GM23338 (cell line): Measurements from ENCODE around the gene DOCK4.

Source experiments
- CREB1 ChIP-seq: fragments of 250-450 bp; sonication (Bioruptor Pico); IDR thresholded peaks from 2 replicates; pipeline ENCODE4 v1.5.0; 2020; ENCODE audit warnings: low read depth, mild to moderate bottlenecking, moderate library complexity
- EZH2 ChIP-seq: fragments of 200-600 bp; sonication (generic); IDR thresholded peaks from one replicate; pipeline ENCODE4 v1.8.0; 2017; ENCODE audit warnings: antibody characterized with exemption, mild to moderate bottlenecking, low read depth; ENCODE audit not compliant: unreplicated experiment
- EZH2phosphoT487 ChIP-seq: fragments of 200-600 bp; sonication (generic); IDR thresholded peaks from one replicate; pipeline ENCODE4 v1.8.1; 2018; ENCODE audit warnings: antibody characterized with exemption; ENCODE audit not compliant: unreplicated experiment
- JUNB ChIP-seq: IDR thresholded peaks from one replicate; pipeline ENCODE4 v1.6.1; 2016; ENCODE audit warnings: antibody characterized with exemption; ENCODE audit not compliant: unreplicated experiment
- POLR2AphosphoS5 ChIP-seq: IDR thresholded peaks from 2 replicates; pipeline ENCODE4 v1.6.1; 2016; ENCODE audit warnings: antibody characterized with exemption, low read depth
- REST ChIP-seq: IDR thresholded peaks from one replicate; pipeline ENCODE4 v1.6.1; 2018; ENCODE audit warnings: antibody characterized with exemption; ENCODE audit not compliant: unreplicated experiment
- STAT1 ChIP-seq: IDR thresholded peaks from one replicate; pipeline ENCODE4 v1.6.1; 2016; ENCODE audit warnings: antibody characterized with exemption; ENCODE audit not compliant: unreplicated experiment
- ZNF462 ChIP-seq: fragments of 250-450 bp; sonication (Bioruptor Pico); IDR thresholded peaks from 2 replicates; pipeline ENCODE4 v1.5.0; 2020; ENCODE audit warnings: mild to moderate bottlenecking, moderate library complexity
- TF ChIP-seq, protein P1 (sequence below), 2 experiments: fragments of 200-600 bp in 1 of 2; sonication (generic) in 1 of 2; conservative IDR thresholded peaks; 2 replicates each; pipeline versions ENCODE4 v1.5.1 to v1.6.1; 2016 to 2017; ENCODE audit warnings: antibody characterized with exemption in 2 of 2, low read depth in 2 of 2, mild to moderate bottlenecking in 2 of 2, moderate library complexity in 1 of 2
- TF ChIP-seq, protein P2 (sequence below): IDR thresholded peaks from 2 replicates; pipeline ENCODE4 v1.6.1; 2016; ENCODE audit warnings: antibody characterized with exemption

DNA sequence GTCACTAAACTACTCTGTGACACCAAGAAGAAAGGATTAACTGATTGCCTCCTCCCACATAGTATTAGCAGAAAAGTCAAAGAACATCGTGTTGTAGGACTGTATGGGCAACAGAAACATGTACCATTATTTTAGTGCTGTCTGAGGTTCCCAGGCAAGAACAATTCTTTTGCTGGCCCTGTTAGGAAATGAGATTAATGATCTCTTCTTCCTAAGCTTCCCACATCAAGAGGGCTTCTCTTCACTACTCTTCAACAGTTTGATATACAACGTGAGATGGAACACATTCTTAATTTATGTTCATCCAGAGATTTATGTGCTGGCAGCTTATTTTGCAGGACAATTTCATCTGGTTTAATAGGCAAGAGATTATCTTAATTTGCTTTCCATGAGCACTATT lies 219.6 kb downstream of the DOCK4 start:
- TF ChIP-seq, protein P1, sequence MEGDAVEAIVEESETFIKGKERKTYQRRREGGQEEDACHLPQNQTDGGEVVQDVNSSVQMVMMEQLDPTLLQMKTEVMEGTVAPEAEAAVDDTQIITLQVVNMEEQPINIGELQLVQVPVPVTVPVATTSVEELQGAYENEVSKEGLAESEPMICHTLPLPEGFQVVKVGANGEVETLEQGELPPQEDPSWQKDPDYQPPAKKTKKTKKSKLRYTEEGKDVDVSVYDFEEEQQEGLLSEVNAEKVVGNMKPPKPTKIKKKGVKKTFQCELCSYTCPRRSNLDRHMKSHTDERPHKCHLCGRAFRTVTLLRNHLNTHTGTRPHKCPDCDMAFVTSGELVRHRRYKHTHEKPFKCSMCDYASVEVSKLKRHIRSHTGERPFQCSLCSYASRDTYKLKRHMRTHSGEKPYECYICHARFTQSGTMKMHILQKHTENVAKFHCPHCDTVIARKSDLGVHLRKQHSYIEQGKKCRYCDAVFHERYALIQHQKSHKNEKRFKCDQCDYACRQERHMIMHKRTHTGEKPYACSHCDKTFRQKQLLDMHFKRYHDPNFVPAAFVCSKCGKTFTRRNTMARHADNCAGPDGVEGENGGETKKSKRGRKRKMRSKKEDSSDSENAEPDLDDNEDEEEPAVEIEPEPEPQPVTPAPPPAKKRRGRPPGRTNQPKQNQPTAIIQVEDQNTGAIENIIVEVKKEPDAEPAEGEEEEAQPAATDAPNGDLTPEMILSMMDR (conservative IDR thresholded peaks at IDR 0.05; ENCODE audit: low read depth in 2 of 2), result no peak
- TF ChIP-seq POLR2AphosphoS5 (no peak), EZH2phosphoT487 (no peak), EZH2 (no peak), JUNB (no peak), CREB1 (CRISPR knock-in tag) (no peak), ZNF462 (CRISPR knock-in tag) (no peak), REST (no peak), STAT1 (no peak)
- TF ChIP-seq, protein P2, sequence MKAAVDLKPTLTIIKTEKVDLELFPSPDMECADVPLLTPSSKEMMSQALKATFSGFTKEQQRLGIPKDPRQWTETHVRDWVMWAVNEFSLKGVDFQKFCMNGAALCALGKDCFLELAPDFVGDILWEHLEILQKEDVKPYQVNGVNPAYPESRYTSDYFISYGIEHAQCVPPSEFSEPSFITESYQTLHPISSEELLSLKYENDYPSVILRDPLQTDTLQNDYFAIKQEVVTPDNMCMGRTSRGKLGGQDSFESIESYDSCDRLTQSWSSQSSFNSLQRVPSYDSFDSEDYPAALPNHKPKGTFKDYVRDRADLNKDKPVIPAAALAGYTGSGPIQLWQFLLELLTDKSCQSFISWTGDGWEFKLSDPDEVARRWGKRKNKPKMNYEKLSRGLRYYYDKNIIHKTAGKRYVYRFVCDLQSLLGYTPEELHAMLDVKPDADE, result no peak
